ENCODE data around the gene SDCCAG8. TPM values are rescaled to one million over a fixed set of nuclear protein-coding genes. Genes with fewer than 3 reads are reported as not detected.

SDCCAG8 gene
- total RNA-seq, 8 experiments from 2014 or later, result 24.6 to 68.7 (median 46.8) TPM

DNA sequence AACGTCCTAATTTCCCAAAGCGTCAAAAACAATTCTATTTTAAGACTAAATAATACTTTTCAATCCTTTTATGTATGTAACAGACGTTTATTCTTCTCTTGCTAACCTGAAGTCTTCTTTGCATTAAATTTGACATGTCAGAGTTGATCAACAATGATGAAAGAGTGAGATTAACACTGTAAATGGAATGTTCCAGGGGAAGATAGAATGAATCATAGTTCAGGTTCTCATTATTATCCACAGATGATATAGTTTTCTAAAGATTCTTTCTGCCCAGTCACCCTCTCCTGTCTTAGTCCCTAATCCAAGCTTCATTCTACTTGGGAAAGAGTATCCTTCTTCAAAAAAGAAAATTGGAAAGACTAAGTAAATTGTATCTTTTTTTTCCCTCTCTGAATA lies 38.9 kb downstream of the SDCCAG8 start:
- Histone ChIP-seq H3K27ac (no peak overlapping the region), H3K4me1 (replicated peaks in 1 of 2) (no peaks in the 10 kb centered on the region), H3K4me3 (no peak overlapping the region)
- no peak for ATAC-seq (replicated peaks in 6 of 8)
- WGBS, 10 experiments, result 10 to 97% (median 66%) methylated on average over 1 to 3 of the region's 3 CpGs; no CpG with 5 or more reads in 2 of the 10 experiments
- in situ Hi-C loops (cut with MboI; ENCODE audit: low pct_unique_long_range_greater_than_20kb in 2 of 9, low sequenced_read_pairs in 9 of 9, unreplicated experiment in 9 of 9), result no loop called here

GRCh38 chr1:243299069-243299468 lies 43.2 kb downstream of the SDCCAG8 start:
- H3K4me3 ChIP-seq, result no peak overlapping the region
- no peak overlapping the region for H3K27ac ChIP-seq
- WGBS, 10 experiments, result 75 to 100% (median 100%) methylated on average over 1 of the region's 1 CpG; no CpG with 5 or more reads in 1 of the 10 experiments
- in situ Hi-C loops (cut with MboI; ENCODE audit: low pct_unique_long_range_greater_than_20kb in 2 of 9, low sequenced_read_pairs in 9 of 9, unreplicated experiment in 9 of 9), result no loop called here
- H3K4me1 ChIP-seq (replicated peaks in 1 of 2), result no peaks in the 10 kb centered on the region
- ATAC-seq (replicated peaks in 6 of 8), result no peak

DNA sequence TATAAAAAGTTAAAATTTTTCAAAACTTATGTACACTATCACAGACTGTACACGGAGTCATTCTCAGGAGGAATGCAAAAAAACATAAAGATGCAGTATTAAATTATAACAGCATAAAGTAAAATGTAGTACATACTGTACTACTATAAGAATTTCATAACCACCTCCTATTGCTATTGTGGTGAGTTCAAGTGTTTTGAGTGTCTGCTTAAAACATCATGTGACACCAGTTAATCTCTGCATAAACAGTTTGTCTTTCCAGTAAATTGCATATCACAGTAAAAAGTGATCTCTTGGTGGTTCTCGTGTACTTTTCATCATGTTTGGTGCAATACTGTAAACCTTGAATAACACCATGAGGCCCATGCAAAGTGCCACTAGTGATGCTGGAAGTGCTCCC lies 45.2 kb downstream of the SDCCAG8 start:
- no peak overlapping the region for H3K4me3 ChIP-seq
- WGBS, 10 experiments, result 85 to 100% (median 100%) methylated on average over 1 to 2 of the region's 2 CpGs
- H3K27ac ChIP-seq, result no peak overlapping the region
- H3K4me1 ChIP-seq (replicated peaks in 1 of 2), result no peaks in the 10 kb centered on the region
- ATAC-seq (replicated peaks in 6 of 8), result no peak
- in situ Hi-C loops (cut with MboI; ENCODE audit: low pct_unique_long_range_greater_than_20kb in 2 of 9, low sequenced_read_pairs in 9 of 9, unreplicated experiment in 9 of 9), result loop anchor here in 5 of 9 experiments (25.0 kb wide), 2 partner anchors 839 to 1289 kb away; no protein-coding TSS in a partner anchor

DNA sequence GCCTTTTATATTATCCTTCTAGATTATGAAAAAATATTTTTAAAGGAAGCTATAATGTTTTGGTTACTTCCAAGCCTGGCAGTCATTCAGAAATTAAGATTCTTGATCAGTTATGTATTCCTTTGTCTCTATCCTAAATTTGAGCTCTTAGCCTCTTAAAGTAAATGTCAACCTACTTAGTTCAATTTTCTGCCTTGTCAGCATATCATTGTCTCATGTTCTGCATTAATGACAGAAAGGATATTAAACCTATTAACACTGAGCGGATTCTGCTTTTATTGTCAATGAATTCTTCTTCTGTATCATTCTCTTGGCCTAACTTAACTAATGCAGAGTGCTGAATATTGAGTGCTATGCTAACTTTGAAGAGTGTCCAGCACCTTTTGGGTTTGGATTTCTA lies 56.0 kb downstream of the SDCCAG8 start:
- in situ Hi-C loops (cut with MboI; ENCODE audit: low pct_unique_long_range_greater_than_20kb in 2 of 9, low sequenced_read_pairs in 9 of 9, unreplicated experiment in 9 of 9), result loop anchor here in 5 of 9 experiments (25.0 kb wide), 2 partner anchors 850 to 1300 kb away; no protein-coding TSS in a partner anchor
- Histone ChIP-seq H3K4me1 (replicated peaks in 1 of 2) (peaks cover 6 to 10% of the 10 kb centered on the region in 2 donors), H3K4me3 (no peak overlapping the region), H3K27ac (no peak overlapping the region)
- 93 to 100% (median 100%) methylated on average over 1 of the region's 1 CpG; no CpG with 5 or more reads in 2 of the 10 experiments for WGBS, 10 experiments
- ATAC-seq (replicated peaks in 6 of 8), result no peak

DNA sequence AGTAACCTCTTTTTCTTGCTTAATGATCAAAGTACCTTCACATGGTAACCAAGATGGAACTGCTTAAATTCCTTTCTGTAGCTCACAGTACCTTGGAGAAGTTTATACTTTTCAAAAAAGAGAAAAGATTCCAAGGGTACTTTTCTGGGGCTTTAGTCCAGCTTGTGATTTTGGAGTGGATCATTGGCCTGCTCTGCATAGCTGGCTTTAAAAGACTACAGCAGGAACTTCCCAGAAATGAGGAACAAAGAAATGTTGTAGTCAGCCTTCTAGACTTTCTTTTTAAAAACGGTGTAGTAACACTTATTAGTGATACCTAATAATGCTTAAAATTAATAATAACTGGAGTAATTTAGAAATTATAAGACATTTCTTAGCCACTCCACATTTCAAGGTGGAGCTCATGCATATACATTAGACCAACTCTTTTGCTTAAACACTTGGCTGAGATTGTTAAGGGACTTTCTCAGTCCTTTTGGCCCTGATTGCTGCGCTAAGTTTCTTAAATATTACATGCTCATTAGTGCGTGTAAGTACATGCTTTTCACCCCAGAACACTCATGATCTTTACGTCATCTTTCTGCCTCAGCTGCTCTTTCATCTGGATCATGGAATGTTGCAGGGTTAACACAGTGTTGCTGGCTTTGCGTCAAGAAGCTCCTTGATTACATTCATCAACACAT lies 57.3 kb downstream of the SDCCAG8 start:
- Histone ChIP-seq H3K4me3 (no peak overlapping the region), H3K27ac (no peak overlapping the region), H3K4me1 (replicated peaks in 1 of 2) (peaks cover 6 to 13% of the 10 kb centered on the region in 2 donors)
- 48 to 100% (median 88%) methylated on average over 1 to 5 of the region's 5 CpGs for WGBS, 10 experiments
- ATAC-seq (replicated peaks in 6 of 8), result no peak
- in situ Hi-C loops (cut with MboI; ENCODE audit: low pct_unique_long_range_greater_than_20kb in 2 of 9, low sequenced_read_pairs in 9 of 9, unreplicated experiment in 9 of 9), result loop anchor here in 5 of 9 experiments (25.0 kb wide), 2 partner anchors 851 to 1301 kb away; no protein-coding TSS in a partner anchor

GRCh38 chr1:243313635-243314536 lies 58.0 kb downstream of the SDCCAG8 start:
- WGBS, 10 experiments, result 29 to 100% (median 93%) methylated on average over 1 to 6 of the region's 6 CpGs
- in situ Hi-C loops (cut with MboI; ENCODE audit: low pct_unique_long_range_greater_than_20kb in 2 of 9, low sequenced_read_pairs in 9 of 9, unreplicated experiment in 9 of 9), result loop anchor here in 5 of 9 experiments (25.0 kb wide), 2 partner anchors 852 to 1302 kb away; no protein-coding TSS in a partner anchor

GRCh38 chr1:243315455-243315854 lies 59.6 kb downstream of the SDCCAG8 start:
- H3K27ac ChIP-seq, result no peak overlapping the region

More at GRCh38 chr1:243313635-243314536, 58.0 kb downstream of the SDCCAG8 start:
- Histone ChIP-seq H3K27ac (no peak overlapping the region), H3K4me1 (replicated peaks in 1 of 2) (peaks cover 6 to 13% of the 10 kb centered on the region in 2 donors), H3K4me3 (no peak overlapping the region)
- peak in 1 of 8 experiments; percentile 31 for ATAC-seq (replicated peaks in 6 of 8)

DNA sequence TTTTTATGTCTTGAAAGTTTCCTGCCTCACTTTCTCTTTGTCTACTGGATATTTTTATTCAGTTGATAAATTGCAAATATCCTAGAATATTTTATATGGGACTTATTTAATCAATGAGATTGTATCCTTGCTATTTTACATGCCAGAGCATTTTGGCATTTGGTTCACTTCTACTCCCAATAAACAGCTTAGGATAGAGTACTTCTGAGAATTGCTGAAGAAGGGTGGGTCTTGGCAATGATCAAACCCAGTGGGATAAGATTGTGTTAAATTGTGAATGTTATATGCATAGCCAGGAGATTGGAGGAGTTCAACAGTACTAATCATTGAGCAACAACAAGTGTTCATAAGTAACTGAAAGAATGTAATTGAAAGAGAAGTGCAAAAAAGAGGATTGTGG lies 60.1 kb downstream of the SDCCAG8 start:
- H3K4me3 ChIP-seq, result no peak overlapping the region
- H3K4me1 ChIP-seq (replicated peaks in 1 of 2), result peaks cover 6 to 13% of the 10 kb centered on the region in 2 donors
- in situ Hi-C loops (cut with MboI; ENCODE audit: low pct_unique_long_range_greater_than_20kb in 2 of 9, low sequenced_read_pairs in 9 of 9, unreplicated experiment in 9 of 9), result loop anchor here in 5 of 9 experiments (25.0 kb wide), 2 partner anchors 854 to 1304 kb away; no protein-coding TSS in a partner anchor
- H3K27ac ChIP-seq, result no peak overlapping the region
- ATAC-seq (replicated peaks in 6 of 8), result peak in 7 of 8 experiments; percentile 2 to 94 (median 42)

More at GRCh38 chr1:243315455-243315854, 59.6 kb downstream of the SDCCAG8 start:
- ATAC-seq (replicated peaks in 6 of 8), result peak in 2 of 8 experiments; percentile 17 to 30
- 0 to 86% (median 18%) methylated on average over 1 of the region's 1 CpG for WGBS, 10 experiments
- no peak overlapping the region for H3K4me3 ChIP-seq
- in situ Hi-C loops (cut with MboI; ENCODE audit: low pct_unique_long_range_greater_than_20kb in 2 of 9, low sequenced_read_pairs in 9 of 9, unreplicated experiment in 9 of 9), result loop anchor here in 5 of 9 experiments (25.0 kb wide), 2 partner anchors 853 to 1303 kb away; no protein-coding TSS in a partner anchor
- H3K4me1 ChIP-seq (replicated peaks in 1 of 2), result peaks cover 6 to 13% of the 10 kb centered on the region in 2 donors

DNA sequence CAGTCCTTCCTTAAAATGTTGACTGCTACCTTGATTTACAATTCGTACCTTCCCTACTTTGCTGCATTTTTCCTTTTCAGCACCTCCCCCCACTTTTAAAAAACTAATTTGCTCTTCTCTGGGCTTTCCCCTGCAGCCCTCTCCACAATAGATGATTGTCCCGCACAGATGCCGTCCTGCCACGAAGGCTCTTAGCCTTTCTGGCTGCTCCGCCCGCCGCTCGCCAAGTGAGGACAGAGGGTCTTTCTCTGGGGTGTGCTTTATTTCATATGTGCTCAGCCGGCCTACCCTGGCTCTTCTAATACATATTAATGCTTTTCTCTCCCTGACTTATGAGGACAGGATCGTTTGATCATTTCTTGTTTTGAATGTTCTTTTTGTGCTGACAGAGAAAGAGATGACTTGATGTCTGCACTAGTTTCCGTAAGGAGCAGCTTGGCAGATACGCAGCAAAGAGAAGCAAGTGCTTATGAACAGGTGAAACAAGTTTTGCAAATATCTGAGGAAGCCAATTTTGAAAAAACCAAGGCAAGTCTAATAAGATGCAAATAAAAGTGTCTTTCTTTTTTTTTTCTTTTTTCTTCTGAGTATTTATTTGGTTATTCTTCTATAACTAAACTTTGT lies 60.6 kb downstream of the SDCCAG8 start:
- 3 to 89% (median 11%) methylated on average over 4 to 12 of the region's 12 CpGs; no CpG with 5 or more reads in 1 of the 10 experiments for WGBS, 10 experiments
- Histone ChIP-seq H3K4me3 (no peak overlapping the region), H3K27ac (no peak overlapping the region), H3K4me1 (replicated peaks in 1 of 2) (peaks cover 6 to 13% of the 10 kb centered on the region in 2 donors)
- in situ Hi-C loops (cut with MboI; ENCODE audit: low pct_unique_long_range_greater_than_20kb in 2 of 9, low sequenced_read_pairs in 9 of 9, unreplicated experiment in 9 of 9), result loop anchor here in 5 of 9 experiments (25.0 kb wide), 2 partner anchors 854 to 1304 kb away; no protein-coding TSS in a partner anchor
- peak; percentile 32 to 99 (median 94) for ATAC-seq (replicated peaks in 6 of 8)

DNA sequence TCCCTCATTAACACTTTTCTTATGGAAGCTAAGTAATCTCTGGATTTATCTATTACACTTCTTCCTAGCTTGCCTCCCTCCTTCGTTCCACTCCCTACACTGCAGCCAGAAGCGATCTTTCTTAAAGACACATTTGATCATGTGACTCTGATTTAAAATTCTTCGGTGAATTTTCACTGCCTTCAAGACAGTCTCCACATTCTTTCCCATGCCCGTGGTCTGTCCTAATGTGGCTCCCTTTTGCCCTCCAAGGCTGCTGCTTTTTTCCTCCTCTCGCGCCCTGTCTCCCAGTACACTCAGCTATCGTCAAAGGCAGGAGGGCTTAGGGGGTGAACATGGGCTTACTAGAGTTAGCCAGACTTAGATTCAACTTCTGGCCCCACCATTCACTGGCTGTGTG lies 64.4 kb downstream of the SDCCAG8 start:
- in situ Hi-C loops (cut with MboI; ENCODE audit: low pct_unique_long_range_greater_than_20kb in 2 of 9, low sequenced_read_pairs in 9 of 9, unreplicated experiment in 9 of 9), result loop anchor here in 5 of 9 experiments (25.0 kb wide), 2 partner anchors 858 to 1308 kb away; no protein-coding TSS in a partner anchor
- H3K4me1 ChIP-seq (replicated peaks in 1 of 2), result peaks cover 6 to 13% of the 10 kb centered on the region in 2 donors
- no peak overlapping the region for H3K4me3 ChIP-seq
- H3K27ac ChIP-seq, result no peak overlapping the region
- 39 to 98% (median 87%) methylated on average over 3 to 7 of the region's 7 CpGs; no CpG with 5 or more reads in 1 of the 10 experiments for WGBS, 10 experiments
- ATAC-seq (replicated peaks in 6 of 8), result no peak

DNA sequence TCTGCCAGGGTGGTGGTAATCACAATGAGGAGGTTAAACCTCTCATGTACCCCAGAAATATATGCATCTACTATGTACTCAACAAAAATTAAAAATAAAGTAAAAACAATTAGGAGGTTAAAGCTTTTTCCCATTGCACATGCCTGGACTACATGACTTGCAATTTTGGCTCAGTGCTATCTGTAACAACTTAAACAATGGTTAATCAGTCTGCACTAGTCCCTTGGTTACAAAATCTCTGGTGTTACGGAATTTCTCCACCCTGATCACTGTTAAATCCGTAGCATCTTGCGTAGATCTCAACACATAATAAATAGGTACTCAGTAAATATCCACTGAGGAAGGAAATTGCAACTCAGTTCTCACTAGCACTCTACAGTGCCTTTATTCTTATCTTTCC lies 66.5 kb downstream of the SDCCAG8 start:
- Histone ChIP-seq H3K27ac (no peak overlapping the region), H3K4me1 (replicated peaks in 1 of 2) (no peaks in the 10 kb centered on the region), H3K4me3 (no peak overlapping the region)
- WGBS, 10 experiments, result 86 to 100% (median 97%) methylated on average over 2 to 3 of the region's 3 CpGs; no CpG with 5 or more reads in 2 of the 10 experiments
- in situ Hi-C loops (cut with MboI; ENCODE audit: low pct_unique_long_range_greater_than_20kb in 2 of 9, low sequenced_read_pairs in 9 of 9, unreplicated experiment in 9 of 9), result loop anchor here in 5 of 9 experiments (25.0 kb wide), 2 partner anchors 860 to 1310 kb away; no protein-coding TSS in a partner anchor
- no peak for ATAC-seq (replicated peaks in 6 of 8)

GRCh38 chr1:243323491-243323890 lies 67.7 kb downstream of the SDCCAG8 start:
- ATAC-seq (replicated peaks in 6 of 8), result no peak
- Histone ChIP-seq H3K27ac (no peak overlapping the region), H3K4me3 (no peak overlapping the region), H3K4me1 (replicated peaks in 1 of 2) (no peaks in the 10 kb centered on the region)
- 48 to 94% (median 84%) methylated on average over 2 to 4 of the region's 4 CpGs for WGBS, 10 experiments
- in situ Hi-C loops (cut with MboI; ENCODE audit: low pct_unique_long_range_greater_than_20kb in 2 of 9, low sequenced_read_pairs in 9 of 9, unreplicated experiment in 9 of 9), result loop anchor here in 5 of 9 experiments (25.0 kb wide), 2 partner anchors 861 to 1311 kb away; no protein-coding TSS in a partner anchor
